CD14-positive monocyte (primary cell): ENCODE measurements around the gene CNKSR2. TPM values are rescaled to one million over a fixed set of nuclear protein-coding genes. Genes with fewer than 3 reads are reported as not detected.

ENCODE experiments used
- DNase-seq, 3 donors: peaks; one replicate each; pipeline ENCODE4 v3.0.0-alpha.2; 2011 to 2022
- H2AFZ ChIP-seq: 2 replicates; pipeline ENCODE4 v1.6.0; 2012; ENCODE audit warnings: mild to moderate bottlenecking, low read depth, low read length, inconsistent platforms; ENCODE audit not compliant: insufficient read depth, poor library complexity, severe bottlenecking
- H3K27ac ChIP-seq, 2 donors: 1 replicate in 1 of 2; 2 replicates in 1 of 2; pipeline ENCODE4 v1.5.1; 2012 to 2013; ENCODE audit warnings: low read length in 2 of 2, control low read depth in 1 of 2, inconsistent platforms in 1 of 2, low read depth in 1 of 2, mild to moderate bottlenecking in 1 of 2
- H3K27me3 ChIP-seq, 2 donors: one replicate each; pipeline versions ENCODE4 v1.6.0 to v1.6.1; 2011 to 2013; ENCODE audit warnings: low read length in 2 of 2; ENCODE audit not compliant: control insufficient read depth in 2 of 2, insufficient read depth in 2 of 2
- H3K36me3 ChIP-seq, 2 donors: replicated peaks in 1 of 2; 1 replicate in 1 of 2; 2 replicates in 1 of 2; pipeline versions ENCODE4 v1.5.1 to v1.6.1; 2012 to 2013; ENCODE audit warnings: low read length in 2 of 2, control low read depth in 1 of 2, inconsistent platforms in 1 of 2, mild to moderate bottlenecking in 1 of 2; ENCODE audit not compliant: insufficient read depth in 2 of 2, control insufficient read depth in 1 of 2
- H3K4me1 ChIP-seq, 2 donors: 1 replicate in 1 of 2; 2 replicates in 1 of 2; pipeline versions ENCODE4 v1.5.1 to v1.6.1; 2012 to 2013; ENCODE audit warnings: low read length in 2 of 2, control low read depth in 1 of 2, inconsistent platforms in 1 of 2, mild to moderate bottlenecking in 1 of 2, moderate library complexity in 1 of 2; ENCODE audit not compliant: insufficient read depth in 2 of 2, control insufficient read depth in 1 of 2
- H3K4me2 ChIP-seq: replicated peaks from 2 replicates; pipeline ENCODE3; 2012; ENCODE audit warnings: low read length, moderate library complexity, mild to moderate bottlenecking; ENCODE audit not compliant: poor library complexity, severe bottlenecking; ENCODE audit errors: extremely low read depth
- H3K4me3 ChIP-seq, 3 experiments: fragments of 200-600 bp in 1 of 3; sonication (generic) in 1 of 3; replicated peaks in 1 of 3; 1 replicate in 2 of 3; 2 replicates in 1 of 3; pipeline ENCODE4 v1.5.1; 2011 to 2013; ENCODE audit warnings: low read length in 3 of 3, mild to moderate bottlenecking in 3 of 3, control low read depth in 2 of 3, low read depth in 2 of 3, inconsistent platforms in 1 of 3, moderate library complexity in 1 of 3
- H3K79me2 ChIP-seq: 2 replicates; pipeline ENCODE4 v1.6.0; 2012; ENCODE audit warnings: mild to moderate bottlenecking, control low read depth, inconsistent platforms, low read length, moderate library complexity; ENCODE audit not compliant: insufficient read depth
- H3K9ac ChIP-seq: 2 replicates; pipeline ENCODE4 v1.6.0; 2017; ENCODE audit warnings: low read length, mild to moderate bottlenecking; ENCODE audit not compliant: insufficient read depth, poor library complexity, severe bottlenecking
- H3K9me3 ChIP-seq, 2 donors: replicated peaks in 1 of 2; 1 replicate in 1 of 2; 2 replicates in 1 of 2; pipeline versions ENCODE4 v1.5.1 to v1.6.1; 2012 to 2013; ENCODE audit warnings: low read length in 2 of 2, control low read depth in 1 of 2; ENCODE audit not compliant: control insufficient read depth in 1 of 2, insufficient read depth in 1 of 2
- H4K20me1 ChIP-seq: 2 replicates; pipeline ENCODE4 v1.6.0; 2012; ENCODE audit warnings: mild to moderate bottlenecking, low read length, control low read depth, moderate library complexity; ENCODE audit not compliant: insufficient read depth
- H3K27ac Mint-ChIP-seq, 7 donors: one replicate each; pipeline ENCODE4 v1.8.0; 2020; ENCODE audit warnings: mild to moderate bottlenecking in 7 of 7, mixed read lengths in 7 of 7, moderate library complexity in 6 of 7, inconsistent platforms in 2 of 7
- H3K27me3 Mint-ChIP-seq, 3 donors: one replicate each; pipeline ENCODE4 v1.8.0; 2021 to 2022; ENCODE audit warnings: low read depth in 3 of 3, mild to moderate bottlenecking in 3 of 3, mixed read lengths in 3 of 3, moderate library complexity in 3 of 3, inconsistent platforms in 1 of 3
- H3K36me3 Mint-ChIP-seq, 2 donors: one replicate each; pipeline ENCODE4 v1.8.0; 2020; ENCODE audit warnings: mixed read lengths in 2 of 2, inconsistent platforms in 1 of 2, mild to moderate bottlenecking in 1 of 2
- H3K4me1 Mint-ChIP-seq: one replicate; pipeline ENCODE4 v1.8.0; 2020; ENCODE audit warnings: mild to moderate bottlenecking, mixed read lengths
- H3K4me3 Mint-ChIP-seq, 2 donors: one replicate each; pipeline ENCODE4 v1.8.0; 2020; ENCODE audit warnings: mild to moderate bottlenecking in 2 of 2, mixed read lengths in 2 of 2, moderate library complexity in 1 of 2
- H3K9me3 Mint-ChIP-seq, 7 donors: one replicate each; pipeline ENCODE4 v1.8.0; 2020 to 2022; ENCODE audit warnings: mixed read lengths in 7 of 7, mild to moderate bottlenecking in 6 of 7, moderate library complexity in 6 of 7, inconsistent platforms in 2 of 7
- CTCF ChIP-seq: fragments of 200-600 bp; IDR thresholded peaks from one replicate; pipeline ENCODE4 v1.8.0; 2022; ENCODE audit warnings: antibody characterized with exemption, mild to moderate bottlenecking
- WGBS: methylation state at CpG from one replicate; pipeline ENCODE4 v1.1.5; 2013; ENCODE audit warnings: missing lambda C conversion rate; ENCODE audit not compliant: insufficient coverage; 5-methylcytosine and 5-hydroxymethylcytosine counted together
- intact Hi-C, 2 donors: fragments of 100-400 bp; cut with micrococcal nuclease; formaldehyde crosslinking; loops; one replicate each; pipeline versions ENCODE4 v1.15.0 to v1.15.1; 2023
- polyA plus RNA-seq, 3 donors: library from polyadenylated mRNA; depleted of rRNA in 1 of 3; unstranded in 2 of 3; stranded (reverse) in 1 of 3; fragments of 300-500 nt in 2 of 3; fragments of >200 nt in 1 of 3; fragmentation: Illumina TruSeq in 2 of 3; gene quantifications; 1 replicate in 2 of 3; 2 replicates in 1 of 3; pipeline ENCODE4 v1.2.3, GENCODE V29; 2012 to 2021

The CNKSR2 gene
- polyA plus RNA-seq, 3 donors = 0.12 TPM; not detected in 2

GRCh38 chrX:21691512-21692018 lies 317.3 kb downstream of the CNKSR2 start:
- Histone ChIP-seq H3K27ac (no peak overlapping the region), H4K20me1 (no peaks in the 10 kb centered on the region), H3K9ac (no peak overlapping the region), H3K4me3 (no peak overlapping the region), H3K36me3 (no peaks in the 10 kb centered on the region), H3K27me3 (no peaks in the 10 kb centered on the region), H3K4me2 (no peak overlapping the region), H3K4me1 (no peaks in the 10 kb centered on the region), H3K79me2 (no peaks in the 10 kb centered on the region), H3K9me3 (no peaks in the 10 kb centered on the region), H2AFZ (no peak overlapping the region)
- WGBS = no CpG with 5 or more reads among the region's 3 CpGs
- intact Hi-C loops = no loop called here
- no peak for TF ChIP-seq CTCF
- DNase-seq = no peak
- Mint-ChIP-seq H3K4me3 (no peak overlapping the region), H3K4me1 (no peaks in the 10 kb centered on the region), H3K9me3 (peaks cover 0 to 9% (median 1%) of the 10 kb centered on the region in 7 donors), H3K27me3 (peaks cover 0 to 5% (median 0%) of the 10 kb centered on the region in 3 donors), H3K36me3 (no peaks in the 10 kb centered on the region), H3K27ac (no peak overlapping the region)

- H3K79me2 ChIP-seq = no peaks in the 10 kb centered on the region
- Mint-ChIP-seq H3K36me3 (no peaks in the 10 kb centered on the region), H3K9me3 (peaks cover 0 to 2% (median 0%) of the 10 kb centered on the region in 7 donors), H3K4me1 (peaks cover 7% of the 10 kb centered on the region), H3K27ac (no peak overlapping the region), H3K4me3 (no peak overlapping the region), H3K27me3 (peaks cover 0 to 12% (median 0%) of the 10 kb centered on the region in 3 donors)
- DNase-seq = peak in 2 of 3 donors; percentile 1 to 28
- H3K27ac ChIP-seq = no peak overlapping the region
- no CpG with 5 or more reads among the region's 4 CpGs for WGBS
- H4K20me1 ChIP-seq = no peaks in the 10 kb centered on the region
- no peak overlapping the region for H3K4me3 ChIP-seq
- H3K4me1 ChIP-seq = peaks cover 0 to 4% of the 10 kb centered on the region in 2 donors
- H3K9ac ChIP-seq = no peak overlapping the region
- H3K36me3 ChIP-seq = no peaks in the 10 kb centered on the region
- H2AFZ ChIP-seq = no peak overlapping the region
- no peak for TF ChIP-seq CTCF
- no peaks in the 10 kb centered on the region for H3K27me3 ChIP-seq
- intact Hi-C loops = no loop called here
- no peak overlapping the region for H3K4me2 ChIP-seq
- no peaks in the 10 kb centered on the region for H3K9me3 ChIP-seq
Measured at GRCh38 chrX:21698272-21698671, 324.1 kb downstream of the CNKSR2 start.
